IMR-90 (cell line): ENCODE measurements around the gene NTM. TPM values are rescaled to one million over a fixed set of nuclear protein-coding genes. Genes with fewer than 3 reads are reported as not detected.

Source experiments
- ATAC-seq: fragments of 200-7000 bp; cut with Tn5 transposase; 2 replicates; pipeline ENCODE4 v1.9.1; 2020; ENCODE audit warnings: low read depth, mild to moderate bottlenecking, moderate library complexity
- BruUV-seq: library from RNA; stranded (reverse); fragments of 400-500 nt; replicated peaks from 2 replicates; lab custom pipeline; 2021; lab: Mats Ljungman, UMichigan
- CTCF ChIA-PET: fragments of 300-600 bp; formaldehyde crosslinking; extraction: SDS; loops from one replicate; lab custom pipeline; 2021; ENCODE audit warnings: antibody characterized with exemption; lab: Yijun Ruan, JAX
- POLR2A ChIA-PET: fragments of 300-600 bp; sonication (Branson Sonifier 250); formaldehyde crosslinking; loops from one replicate; lab custom pipeline; 2022; ENCODE audit warnings: antibody characterized with exemption; ENCODE audit not compliant: unreplicated experiment; lab: Charles Lee
- DNase-seq: peaks from one replicate; pipeline ENCODE4 v3.0.0; 2013
- H2AFZ ChIP-seq: replicated peaks from 2 replicates; pipeline ENCODE3; 2013; ENCODE audit warnings: low read length, mild to moderate bottlenecking; ENCODE audit not compliant: poor library complexity
- H2AK5ac ChIP-seq: 2 replicates; pipeline ENCODE4 v1.6.1; 2013; ENCODE audit warnings: low read depth, low read length, inconsistent platforms
- H2AK9ac ChIP-seq: replicated peaks from 2 replicates; pipeline ENCODE3; 2013; ENCODE audit warnings: mild to moderate bottlenecking, low read depth, low read length, moderate library complexity; ENCODE audit not compliant: poor library complexity
- H2BK120ac ChIP-seq: 2 replicates; pipeline ENCODE4 v1.6.1; 2013; ENCODE audit warnings: low read depth, low read length, inconsistent platforms
- H2BK15ac ChIP-seq: 3 replicates; pipeline ENCODE4 v1.6.1; 2013; ENCODE audit warnings: low read depth, low read length, inconsistent platforms
- H2BK20ac ChIP-seq: 2 replicates; pipeline ENCODE4 v1.6.1; 2013; ENCODE audit warnings: low read depth, mild to moderate bottlenecking, inconsistent platforms, low read length, moderate library complexity
- H2BK5ac ChIP-seq: 2 replicates; pipeline ENCODE4 v1.6.1; 2013; ENCODE audit warnings: mild to moderate bottlenecking, low read depth, low read length, inconsistent platforms; ENCODE audit not compliant: poor library complexity, severe bottlenecking
- H3K14ac ChIP-seq: replicated peaks from 2 replicates; pipeline ENCODE4 v1.6.1; 2013; ENCODE audit warnings: low read depth, low read length, inconsistent platforms
- H3K18ac ChIP-seq: 2 replicates; pipeline ENCODE4 v1.6.1; 2013; ENCODE audit warnings: low read depth, low read length, control low read depth
- H3K23ac ChIP-seq: 2 replicates; pipeline ENCODE4 v1.6.1; 2013; ENCODE audit warnings: low read depth, low read length, inconsistent platforms
- H3K27ac ChIP-seq: 2 replicates; pipeline ENCODE4 v1.5.1; 2013; ENCODE audit warnings: mild to moderate bottlenecking, control low read depth, low read length; ENCODE audit not compliant: insufficient read depth
- H3K27me3 ChIP-seq: 2 replicates; pipeline ENCODE4 v1.6.1; 2013; ENCODE audit warnings: low read length; ENCODE audit not compliant: control insufficient read depth, insufficient read depth
- H3K36me3 ChIP-seq: 2 replicates; pipeline ENCODE4 v1.6.1; 2013; ENCODE audit warnings: low read length, mixed read lengths; ENCODE audit not compliant: control insufficient read depth, insufficient read depth
- H3K4ac ChIP-seq: 2 replicates; pipeline ENCODE4 v1.6.1; 2013; ENCODE audit warnings: low read depth, low read length, inconsistent platforms
- H3K4me1 ChIP-seq: 2 replicates; pipeline ENCODE4 v1.6.1; 2013; ENCODE audit warnings: low read length, mixed read lengths; ENCODE audit not compliant: control insufficient read depth, insufficient read depth
- H3K4me2 ChIP-seq: 2 replicates; pipeline ENCODE4 v1.6.1; 2013; ENCODE audit warnings: low read depth, mild to moderate bottlenecking, control low read depth, low read length, moderate library complexity
- H3K4me3 ChIP-seq: 2 replicates; pipeline ENCODE4 v1.5.1; 2013; ENCODE audit warnings: low read depth, mild to moderate bottlenecking, control low read depth, low read length, moderate library complexity; ENCODE audit not compliant: insufficient read depth
- H3K56ac ChIP-seq: 2 replicates; pipeline ENCODE4 v1.6.1; 2013; ENCODE audit warnings: low read length, inconsistent platforms; ENCODE audit not compliant: insufficient read depth; ENCODE audit errors: extremely low read depth
- H3K79me1 ChIP-seq, 2 experiments: 2 replicates each; pipeline ENCODE4 v1.6.1; 2013; ENCODE audit warnings: low read length in 2 of 2, inconsistent platforms in 1 of 2, low read depth in 1 of 2
- H3K9ac ChIP-seq: 2 replicates; pipeline ENCODE4 v1.6.1; 2013; ENCODE audit warnings: low read depth, low read length, control low read depth
- H3K9me1 ChIP-seq: 2 replicates; pipeline ENCODE4 v1.6.1; 2013; ENCODE audit warnings: low read length, inconsistent platforms; ENCODE audit not compliant: insufficient read depth
- H3K9me3 ChIP-seq: 2 replicates; pipeline ENCODE4 v1.6.1; 2013; ENCODE audit warnings: low read length; ENCODE audit not compliant: control insufficient read depth, insufficient read depth
- H4K20me1 ChIP-seq: 2 replicates; pipeline ENCODE4 v1.6.1; 2013; ENCODE audit warnings: low read length, inconsistent platforms; ENCODE audit not compliant: insufficient read depth
- H4K5ac ChIP-seq: 2 replicates; pipeline ENCODE4 v1.6.1; 2013; ENCODE audit warnings: mild to moderate bottlenecking, low read depth, low read length, control low read depth
- H4K8ac ChIP-seq, 2 experiments: 2 replicates each; pipeline ENCODE4 v1.6.1; 2013; ENCODE audit warnings: low read depth in 2 of 2, low read length in 2 of 2, control low read depth in 1 of 2, inconsistent platforms in 1 of 2
- H4K91ac ChIP-seq: 2 replicates; pipeline ENCODE4 v1.6.1; 2013; ENCODE audit warnings: low read depth, low read length, inconsistent platforms; ENCODE audit not compliant: insufficient read depth
- BHLHE40 ChIP-seq: fragments of 150-350 bp; IDR thresholded peaks from 2 replicates; pipeline ENCODE4 v1.6.1; 2016; ENCODE audit warnings: mild to moderate bottlenecking, low read depth, low read length
- CTCF ChIP-seq: conservative IDR thresholded peaks from 2 replicates; pipeline ENCODE4 v1.5.1; 2012; ENCODE audit warnings: mild to moderate bottlenecking, low read depth, low read length, improper control_type of control experiment
- FOS ChIP-seq: fragments of 150-350 bp; IDR thresholded peaks from 2 replicates; pipeline ENCODE4 v1.6.1; 2016; ENCODE audit warnings: low read depth, low read length
- MAZ ChIP-seq: IDR thresholded peaks from 2 replicates; pipeline ENCODE4 v1.6.1; 2012; ENCODE audit warnings: low read depth, mild to moderate bottlenecking, low read length, improper control_type of control experiment, moderate library complexity, borderline replicate concordance
- POLR2A ChIP-seq: IDR thresholded peaks from 2 replicates; pipeline ENCODE4 v1.6.1; 2012; ENCODE audit warnings: mild to moderate bottlenecking, low read depth, low read length
- RAD21 ChIP-seq: IDR thresholded peaks from 2 replicates; pipeline ENCODE4 v1.6.1; 2012; ENCODE audit warnings: low read length, improper control_type of control experiment
- SMC3 ChIP-seq: fragments of 150-350 bp; IDR thresholded peaks from 2 replicates; pipeline ENCODE4 v1.6.1; 2016; ENCODE audit warnings: low read depth, mild to moderate bottlenecking, antibody characterized with exemption, low read length, moderate library complexity
- USF2 ChIP-seq: fragments of 150-350 bp; IDR thresholded peaks from 2 replicates; pipeline ENCODE4 v1.6.1; 2017; ENCODE audit warnings: mild to moderate bottlenecking, antibody characterized with exemption, low read length, low read depth
- WGBS, 2 experiments: methylation state at CpG; one replicate each; pipeline versions ENCODE4 v1.1.5 to v1.1.7; 2013; ENCODE audit warnings: missing lambda C conversion rate in 2 of 2; ENCODE audit not compliant: insufficient read length in 1 of 2; ENCODE audit errors: extremely low coverage in 2 of 2; 5-methylcytosine and 5-hydroxymethylcytosine counted together
- dilution Hi-C: fragments of 300-500 bp; cut with HindIII; formaldehyde crosslinking; loops from one replicate; pipeline ENCODE4 v1.14.3; 2018; ENCODE audit warnings: low sequenced_read_pairs; ENCODE audit not compliant: unreplicated experiment
- in situ Hi-C: fragments of 300-500 bp; cut with MboI; formaldehyde crosslinking; loops from 3 replicates; pipeline ENCODE4 v1.14.3; 2019; ENCODE audit warnings: low sequenced_read_pairs, inconsistent platforms, mixed read lengths
- intact Hi-C: fragments of 100-400 bp; cut with micrococcal nuclease; formaldehyde crosslinking; loops from 2 replicates; pipeline ENCODE4 v1.10.0; 2022
- polyA plus RNA-seq, 3 experiments: library from polyadenylated mRNA; depleted of rRNA; stranded (reverse); fragments of >200 nt; gene quantifications; 2 replicates each; pipeline ENCODE4 v1.2.3, GENCODE V29; 2012; ENCODE audit warnings: low replicate concordance in 1 of 3
- total RNA-seq: library from RNA; depleted of rRNA; stranded (reverse); fragments of >200 nt; gene quantifications from 2 replicates; pipeline ENCODE4 v1.2.3, GENCODE V29; 2012

NTM gene
- total and polyA plus RNA-seq, 2 of the 4 experiments (the other 2 are of a cell fraction) = 19.5 to 25.5 TPM

DNA sequence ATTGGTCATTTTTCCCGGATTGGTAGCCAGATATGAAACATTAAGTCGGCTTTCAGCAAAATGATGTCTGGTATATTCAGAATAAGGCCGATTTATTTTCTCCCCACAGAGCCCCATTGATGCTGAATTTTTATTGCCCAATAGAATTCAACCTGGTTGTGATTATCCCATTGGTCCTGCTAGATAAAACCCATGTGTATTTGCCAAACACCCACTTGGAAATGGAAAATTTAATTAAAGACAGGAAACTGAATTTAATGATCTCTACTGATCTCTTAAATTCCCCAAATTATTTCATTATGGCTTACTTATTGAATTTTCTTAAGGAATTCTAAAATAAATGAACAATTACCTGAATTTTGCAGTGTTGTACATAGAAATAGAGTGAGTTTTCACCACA, 609.8 kb downstream of the NTM start:
- POLR2A ChIA-PET = no interaction called here
- no peak overlapping the region for H3K56ac ChIP-seq
- no peak overlapping the region for H2BK15ac ChIP-seq
- H2AK9ac ChIP-seq = no peak overlapping the region
- no peak overlapping the region for H2BK120ac ChIP-seq
- no peak overlapping the region for H4K91ac ChIP-seq
- H3K18ac ChIP-seq = no peak overlapping the region
- no peak overlapping the region for H2BK20ac ChIP-seq
- H3K9me1 ChIP-seq = peaks cover 5% of the 10 kb centered on the region; the same call in 1 of the 2 replicates
- no peak overlapping the region for H3K4me3 ChIP-seq
- TF ChIP-seq RAD21 (no peak), SMC3 (no peak), FOS (no peak), MAZ (no peak), USF2 (no peak), BHLHE40 (no peak), POLR2A (no peak), CTCF (no peak)
- no peaks in the 10 kb centered on the region for H3K36me3 ChIP-seq
- no peak overlapping the region for H2BK5ac ChIP-seq
- no peak overlapping the region for H3K14ac ChIP-seq
- no CpG with 5 or more reads among the region's 3 CpGs for WGBS, 2 experiments
- H3K4me1 ChIP-seq = no peaks in the 10 kb centered on the region
- intact Hi-C loops = no loop called here
- peaks cover 2% of the 10 kb centered on the region; the same call in 1 of the 2 replicates for H3K9me3 ChIP-seq
- H3K23ac ChIP-seq = no peak overlapping the region
- in situ Hi-C loops = no loop called here
- H4K8ac ChIP-seq = no peak overlapping the region
- dilution Hi-C loops = no loop called here
- no peak overlapping the region for H2AFZ ChIP-seq
- no peaks in the 10 kb centered on the region for H4K20me1 ChIP-seq
- no peak for ATAC-seq
- BruUV-seq = no TSS peak
- H3K9ac ChIP-seq = no peak overlapping the region
- no peak for DNase-seq
- CTCF ChIA-PET = no interaction called here
- no peak overlapping the region for H2AK5ac ChIP-seq
- no peak overlapping the region for H3K27ac ChIP-seq
- H3K79me1 ChIP-seq = peaks cover 2 to 6% of the 10 kb centered on the region in 2 experiments; a peak in 2 of 4 replicates
- no peak overlapping the region for H3K4ac ChIP-seq
- H3K4me2 ChIP-seq = no peak overlapping the region
- no peaks in the 10 kb centered on the region for H3K27me3 ChIP-seq
- H4K5ac ChIP-seq = no peak overlapping the region
